GM21528 (cell line): Measurements from ENCODE around the gene MBOAT2.

Experiments
- ATAC-seq: cut with Tn5 transposase; IDR thresholded peaks from one replicate; pipeline ENCODE4 v1.9.1; 2021; ENCODE audit warnings: mild to moderate bottlenecking, moderate library complexity; ENCODE audit not compliant: unreplicated experiment, low FRiP score

MBOAT2 gene

DNA sequence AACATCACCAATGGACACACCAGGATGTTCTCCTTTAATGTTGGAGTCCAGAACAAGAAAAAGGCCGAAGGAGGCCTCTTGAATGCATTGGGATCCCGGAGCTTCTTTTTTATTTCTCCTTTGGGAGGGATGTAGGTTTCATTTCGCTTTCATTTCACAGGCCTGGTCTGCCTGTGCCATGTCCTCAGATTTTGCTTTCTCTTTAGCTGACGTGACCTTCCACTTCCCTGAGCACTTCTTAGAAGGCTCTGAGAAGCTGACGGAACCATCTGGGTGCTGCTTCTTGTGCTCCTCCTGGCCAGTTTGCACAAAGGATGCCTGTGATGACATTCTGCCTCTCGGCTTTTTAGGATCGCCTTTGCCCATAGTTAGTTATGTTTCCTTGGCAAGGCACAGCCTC is 15.1 kb upstream of the MBOAT2 start:
- ATAC-seq, result no peak

DNA sequence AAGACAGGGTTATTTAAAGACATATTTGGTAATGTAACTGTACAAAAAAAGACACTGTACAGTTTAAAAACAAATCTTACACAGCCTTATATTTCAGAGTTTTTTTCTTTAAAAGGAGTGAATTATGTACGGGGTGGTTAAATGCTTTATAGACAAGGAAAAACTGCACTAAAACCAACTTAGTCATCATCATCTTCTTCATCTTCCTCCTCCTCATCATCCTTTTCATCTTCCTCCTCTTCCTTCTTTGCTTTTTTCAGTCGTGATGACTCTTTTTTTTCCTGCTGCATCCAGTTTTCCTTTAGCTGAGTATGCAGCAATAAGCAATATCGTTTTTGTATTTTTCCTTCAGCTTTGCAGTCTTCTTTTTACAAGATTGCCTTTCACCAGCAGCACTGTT is 14.6 kb upstream of the MBOAT2 start:
- no peak for ATAC-seq

DNA sequence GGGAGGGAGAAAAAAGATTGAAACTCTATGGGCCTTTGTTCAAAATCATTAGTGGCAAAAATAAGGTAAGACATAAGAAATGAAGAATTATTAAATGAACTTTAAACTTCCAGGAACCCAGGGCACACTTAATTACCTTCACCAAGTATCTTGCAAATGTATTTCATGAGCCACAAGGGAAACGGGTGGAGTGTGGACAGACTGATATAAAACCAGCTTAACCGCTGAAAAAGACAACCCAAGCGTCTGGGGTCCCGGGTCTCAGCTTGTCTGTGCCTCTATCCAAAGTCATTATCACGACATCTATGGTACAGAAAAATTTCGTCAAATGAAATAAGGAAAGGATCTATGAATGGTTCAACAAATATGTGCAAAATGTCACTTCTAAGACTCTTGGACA is 13.9 kb upstream of the MBOAT2 start:
- ATAC-seq, result no peak

GRCh38 chr2:9015998-9016397 is 12.5 kb upstream of the MBOAT2 start:
- no peak for ATAC-seq

DNA sequence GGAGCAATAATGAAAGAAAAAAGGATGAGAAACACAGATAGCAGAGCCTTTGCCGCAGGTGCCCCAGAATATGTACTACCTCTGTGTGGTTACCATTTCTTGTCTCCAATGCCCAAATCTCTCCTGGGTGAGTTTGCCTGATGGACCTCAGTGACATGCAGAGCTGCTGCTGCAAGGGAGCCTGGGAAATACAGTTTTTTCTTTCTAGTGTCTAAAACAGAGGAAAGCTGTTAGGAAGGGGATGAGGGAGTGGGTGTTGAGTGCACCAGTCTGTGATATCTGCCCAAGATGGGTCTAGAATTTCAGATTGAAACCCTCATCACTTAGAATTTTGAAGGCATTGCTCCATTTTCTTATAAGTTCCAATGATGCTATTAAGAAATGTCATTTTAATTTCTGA is 9.9 kb upstream of the MBOAT2 start:
- ATAC-seq, result no peak

DNA sequence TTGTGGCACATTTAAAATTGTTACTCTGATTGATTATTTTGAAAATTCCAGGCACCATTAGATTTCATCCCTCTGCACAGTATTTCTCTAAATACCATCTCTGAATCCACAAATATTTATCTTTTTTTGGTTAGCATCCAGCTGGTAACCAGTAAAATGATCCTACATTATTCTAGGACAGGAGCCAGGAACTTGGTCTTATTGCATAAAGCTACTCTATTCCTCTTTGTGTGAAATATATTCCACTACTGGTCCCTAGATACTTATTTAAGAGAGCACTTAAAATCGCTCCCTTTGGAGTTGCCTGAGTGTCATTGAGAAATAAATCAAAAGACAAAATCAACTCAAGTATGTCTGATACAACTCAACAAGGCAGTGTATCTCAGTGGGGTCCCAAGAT is 7.4 kb upstream of the MBOAT2 start:
- ATAC-seq, result no peak

DNA sequence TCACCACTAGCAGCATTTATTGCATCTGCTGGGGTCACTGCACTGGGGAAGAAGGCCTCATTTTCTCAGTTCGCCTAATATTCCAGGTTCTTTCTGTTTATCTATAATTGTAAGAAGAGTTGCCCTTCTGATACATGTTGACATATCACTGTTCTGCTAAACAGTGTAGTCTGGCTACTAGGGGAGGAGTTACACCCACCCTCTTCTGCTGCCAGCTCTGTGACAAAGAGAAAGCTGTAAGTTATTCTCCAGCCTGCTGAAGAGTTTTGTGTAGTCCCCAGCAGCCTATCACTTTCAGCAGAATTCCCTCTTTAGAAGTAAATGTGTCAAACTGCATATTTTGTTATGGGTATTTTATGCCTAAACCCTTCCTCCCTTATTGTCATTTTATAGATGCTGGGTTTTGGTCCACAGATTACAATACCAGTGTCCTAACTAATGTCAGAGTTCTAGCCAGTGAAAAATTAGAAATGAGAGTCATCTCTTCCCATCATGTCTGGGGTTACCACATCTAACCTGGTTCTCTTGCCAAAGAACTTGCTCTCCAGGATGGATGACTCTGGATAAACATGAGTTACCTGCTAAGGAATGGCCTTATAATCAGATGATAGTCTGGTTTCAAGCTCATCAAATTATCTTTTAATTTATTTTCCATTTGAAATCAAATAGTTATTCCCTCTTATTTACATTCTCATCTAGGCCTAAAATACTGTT is 5.6 kb upstream of the MBOAT2 start:
- no peak for ATAC-seq

DNA sequence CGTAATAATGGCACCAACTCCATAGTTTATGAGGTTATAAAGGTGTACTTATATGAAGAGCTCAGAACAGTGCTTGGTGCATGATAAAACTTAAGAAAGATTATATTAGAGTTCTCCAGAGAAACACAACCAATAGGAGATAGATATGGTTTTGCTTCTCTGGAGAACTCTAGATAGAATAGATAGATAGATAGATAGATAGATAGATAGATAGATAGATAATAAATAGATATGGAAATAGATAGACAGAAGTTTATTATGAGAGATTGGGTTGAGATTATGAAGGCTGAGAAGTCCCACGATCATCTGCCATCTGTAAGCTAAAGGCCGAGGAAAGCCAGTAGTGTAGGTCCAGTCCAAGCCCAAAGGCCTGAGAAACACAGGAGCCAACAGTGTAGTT is 2.9 kb upstream of the MBOAT2 start:
- no peak for ATAC-seq

GRCh38 chr2:9004338-9005204 is 1.1 kb upstream of the MBOAT2 start:
- peak; percentile 7 for ATAC-seq

DNA sequence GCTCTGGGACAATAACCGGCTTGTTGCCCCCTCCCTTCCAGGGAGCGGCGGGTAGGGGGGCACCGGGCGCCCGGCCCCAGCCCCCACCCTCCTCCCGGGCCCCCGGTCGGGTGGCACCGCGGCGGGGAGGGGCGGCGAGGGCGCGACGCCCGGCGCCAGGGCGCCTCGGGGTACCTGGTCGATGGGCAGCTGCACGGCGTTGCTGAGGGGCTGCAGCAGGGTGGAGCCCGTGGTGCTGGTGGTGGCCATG is 193 bp downstream of the MBOAT2 start:
- ATAC-seq, result no peak

GRCh38 chr2:9002637-9003365 is 683 bp downstream of the MBOAT2 start:
- peak; percentile 27 for ATAC-seq

DNA sequence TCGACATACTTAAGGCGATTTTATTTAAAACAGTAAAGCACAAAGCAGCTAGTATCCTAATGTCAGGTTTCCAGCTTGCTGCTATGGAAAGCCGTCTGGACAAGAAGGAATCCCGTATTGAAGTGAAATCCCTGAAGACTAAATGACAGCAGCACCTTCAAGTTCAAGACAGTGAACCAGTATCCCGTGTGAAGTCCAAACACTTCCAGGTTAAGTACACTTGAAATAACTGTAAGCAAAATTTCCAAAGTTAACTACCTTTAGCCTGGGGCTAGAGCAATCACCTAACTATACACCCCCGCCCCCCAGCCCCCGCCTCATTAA is 1.2 kb downstream of the MBOAT2 start:
- no peak for ATAC-seq

GRCh38 chr2:9001778-9002177 is 1.7 kb downstream of the MBOAT2 start:
- no peak for ATAC-seq

GRCh38 chr2:9001229-9001628 is 2.3 kb downstream of the MBOAT2 start:
- ATAC-seq, result no peak

DNA sequence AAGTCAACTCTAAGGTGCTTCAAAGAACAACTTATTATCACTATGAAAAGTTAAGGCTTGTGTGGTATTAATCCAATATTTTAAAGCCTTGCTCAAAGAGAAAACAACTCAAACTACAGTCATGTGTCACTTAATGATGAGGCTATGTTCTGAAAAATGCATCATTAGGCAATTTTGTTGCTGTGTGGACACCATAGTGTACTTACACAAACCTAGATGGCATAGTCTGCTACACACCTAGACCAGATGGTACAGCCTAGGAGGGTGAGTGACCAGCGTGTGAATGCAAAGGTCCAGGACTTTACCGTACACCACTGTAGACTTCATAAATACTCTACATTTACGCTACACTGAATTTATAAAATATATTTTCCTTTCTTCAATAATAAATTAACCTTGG is 3.0 kb downstream of the MBOAT2 start:
- no peak for ATAC-seq

DNA sequence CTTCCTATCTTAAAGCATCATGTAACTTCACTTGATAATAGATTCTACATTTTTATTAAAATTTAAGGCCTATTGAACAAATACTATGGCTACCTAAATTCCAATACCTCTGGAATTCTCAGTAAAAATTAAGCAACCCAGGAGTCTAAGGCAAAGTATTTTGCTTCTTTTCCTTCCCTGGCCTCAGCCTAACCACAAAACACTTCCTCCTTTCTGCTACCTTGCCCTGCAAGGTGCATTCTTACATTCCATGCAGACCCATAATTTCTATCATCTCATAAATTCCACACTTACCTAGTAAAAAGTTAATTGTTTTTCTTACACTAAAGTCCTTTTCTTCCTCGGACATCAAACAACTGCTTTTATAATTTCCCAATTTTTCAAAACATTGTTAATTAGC is 3.7 kb downstream of the MBOAT2 start:
- ATAC-seq, result no peak

- no peak for ATAC-seq
These were observed 4.4 kb downstream of the MBOAT2 start for GRCh38 chr2:8999102-8999446.

- ATAC-seq, result no peak
These were observed 4.9 kb downstream of the MBOAT2 start for GRCh38 chr2:8998418-8999101.

DNA sequence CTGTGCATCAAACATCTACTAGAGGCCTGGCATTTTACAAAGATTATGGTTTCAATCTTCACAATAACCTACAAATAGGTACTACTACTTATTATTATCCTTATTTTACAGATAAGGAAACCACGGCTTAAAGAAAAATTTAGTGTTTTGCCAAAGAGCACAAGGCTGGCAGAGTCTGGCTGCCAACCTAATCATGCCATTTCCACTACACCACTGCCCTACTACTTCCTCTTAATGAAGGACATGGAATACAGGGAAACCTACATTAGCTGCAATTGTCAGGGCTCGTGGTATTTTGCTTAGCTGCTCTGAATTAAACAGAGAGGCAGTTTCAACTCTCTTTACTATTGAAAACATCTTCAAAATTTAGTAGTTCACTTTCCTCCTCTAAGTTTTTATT is 5.9 kb downstream of the MBOAT2 start:
- ATAC-seq, result no peak

DNA sequence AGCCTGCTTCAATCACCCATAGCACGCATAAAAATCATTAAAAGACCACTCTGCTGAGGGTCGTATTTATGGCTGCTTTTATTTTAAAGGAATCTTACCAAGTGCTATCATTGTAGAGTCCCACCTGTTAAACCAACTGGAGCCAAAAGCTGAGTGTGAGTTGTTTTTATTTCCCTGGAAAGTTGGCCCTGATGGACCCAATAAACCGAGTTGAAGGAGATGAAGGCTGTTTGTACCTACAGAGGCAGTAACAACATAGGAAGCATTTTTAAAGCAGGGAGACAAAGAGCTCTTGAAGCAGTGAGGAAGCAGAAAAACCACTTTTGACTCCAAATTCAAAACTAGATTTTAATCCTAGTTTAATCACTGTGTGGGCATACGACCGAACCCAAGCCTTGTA is 6.4 kb downstream of the MBOAT2 start:
- ATAC-seq, result no peak

GRCh38 chr2:8996006-8996405 is 7.5 kb downstream of the MBOAT2 start:
- ATAC-seq, result no peak
